Choroid plexus epithelial cell (primary cell): ENCODE measurements around the gene PGS1.

ENCODE experiments used
- DNase-seq: peaks from one replicate; pipeline ENCODE4 v3.0.0-alpha.2; 2010; ENCODE audit warnings: low read depth
- H3K4me3 ChIP-seq: 2 replicates; pipeline ENCODE4 v1.5.1; 2011; ENCODE audit warnings: low read depth, mild to moderate bottlenecking, control low read depth, low read length, moderate library complexity
- TF ChIP-seq, protein P1 (sequence below): conservative IDR thresholded peaks from 2 replicates; pipeline ENCODE4 v1.5.1; 2011; ENCODE audit warnings: low read depth, mild to moderate bottlenecking, control low read depth, inconsistent platforms, low read length, moderate library complexity

The PGS1 gene

DNA sequence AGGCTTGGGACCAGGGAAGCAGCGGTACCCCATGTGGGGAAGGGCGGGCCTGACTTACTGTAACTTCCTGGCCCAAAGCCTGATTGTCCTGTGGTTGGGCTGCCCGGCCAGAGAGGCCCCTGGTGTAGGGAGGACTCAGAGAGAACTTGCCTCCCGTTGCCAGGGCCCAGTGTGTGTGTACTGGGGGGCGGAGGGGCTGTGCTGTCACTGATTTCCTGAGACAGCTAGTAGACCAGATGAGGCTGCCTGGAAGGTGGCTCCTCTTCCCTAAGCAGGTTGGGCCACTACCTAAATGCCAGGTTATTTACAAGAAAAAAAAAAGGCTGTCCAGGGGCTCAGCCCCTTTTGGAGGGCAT, 35.3 kb upstream of the PGS1 start:
- TF ChIP-seq, protein P1, sequence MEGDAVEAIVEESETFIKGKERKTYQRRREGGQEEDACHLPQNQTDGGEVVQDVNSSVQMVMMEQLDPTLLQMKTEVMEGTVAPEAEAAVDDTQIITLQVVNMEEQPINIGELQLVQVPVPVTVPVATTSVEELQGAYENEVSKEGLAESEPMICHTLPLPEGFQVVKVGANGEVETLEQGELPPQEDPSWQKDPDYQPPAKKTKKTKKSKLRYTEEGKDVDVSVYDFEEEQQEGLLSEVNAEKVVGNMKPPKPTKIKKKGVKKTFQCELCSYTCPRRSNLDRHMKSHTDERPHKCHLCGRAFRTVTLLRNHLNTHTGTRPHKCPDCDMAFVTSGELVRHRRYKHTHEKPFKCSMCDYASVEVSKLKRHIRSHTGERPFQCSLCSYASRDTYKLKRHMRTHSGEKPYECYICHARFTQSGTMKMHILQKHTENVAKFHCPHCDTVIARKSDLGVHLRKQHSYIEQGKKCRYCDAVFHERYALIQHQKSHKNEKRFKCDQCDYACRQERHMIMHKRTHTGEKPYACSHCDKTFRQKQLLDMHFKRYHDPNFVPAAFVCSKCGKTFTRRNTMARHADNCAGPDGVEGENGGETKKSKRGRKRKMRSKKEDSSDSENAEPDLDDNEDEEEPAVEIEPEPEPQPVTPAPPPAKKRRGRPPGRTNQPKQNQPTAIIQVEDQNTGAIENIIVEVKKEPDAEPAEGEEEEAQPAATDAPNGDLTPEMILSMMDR = no peak
- peak overlapping the region; percentile 10 for H3K4me3 ChIP-seq
- peak; percentile 93 for DNase-seq

DNA sequence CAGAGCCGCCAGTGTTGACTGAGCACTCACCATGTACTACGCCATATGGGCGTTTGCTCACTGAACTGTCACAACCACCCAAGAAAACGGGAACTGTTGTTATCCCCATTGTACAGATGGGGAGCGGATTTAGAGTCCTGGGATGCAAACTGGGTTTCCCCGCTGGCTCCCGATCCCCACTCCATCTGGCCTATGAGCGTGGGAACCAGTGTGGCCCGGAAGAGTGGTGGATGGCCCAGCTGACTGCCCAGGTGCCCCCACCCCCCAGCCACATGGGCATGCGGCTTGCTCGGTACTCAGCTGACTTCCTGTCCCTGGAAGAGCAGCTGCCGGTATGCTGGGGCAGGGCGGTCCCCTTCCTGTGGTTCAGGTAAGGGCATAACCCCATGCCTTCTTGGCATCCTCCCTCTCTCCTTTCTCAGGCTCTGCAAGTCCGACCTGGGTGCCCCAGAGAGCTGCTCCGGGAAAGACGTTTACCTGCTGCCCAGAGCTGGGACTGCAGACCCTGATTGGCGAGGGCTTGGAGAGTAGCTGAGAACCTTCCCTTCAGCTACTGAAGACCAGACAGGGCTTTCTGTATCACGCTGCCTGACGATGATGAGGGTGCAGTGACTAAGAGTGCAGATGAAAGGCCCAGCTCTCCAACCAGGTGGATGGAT, 34.8 kb upstream of the PGS1 start:
- DNase-seq = no peak
- H3K4me3 ChIP-seq = no peak overlapping the region

DNA sequence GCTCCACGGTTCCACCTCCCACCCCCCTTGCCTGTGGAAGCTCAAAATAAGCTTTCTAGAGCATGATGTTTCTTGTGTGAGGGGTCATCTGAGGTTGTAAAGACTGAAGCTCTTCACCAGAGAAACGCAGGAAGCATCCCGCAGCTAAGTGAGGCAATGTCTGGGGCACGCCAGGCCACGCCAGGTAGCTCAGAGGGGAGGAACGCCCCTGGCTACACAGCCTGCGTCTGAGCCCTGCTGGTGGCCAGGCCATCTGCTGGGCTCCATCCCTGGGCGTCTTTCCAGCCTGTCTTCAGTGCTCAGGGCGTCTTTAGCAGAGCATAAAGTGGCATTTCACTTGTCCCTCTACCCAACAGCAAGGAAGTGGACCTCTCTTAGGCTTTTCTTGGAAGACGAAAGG, 33.8 kb upstream of the PGS1 start:
- peak; percentile 33 for DNase-seq
- TF ChIP-seq, protein P1 = no peak
- H3K4me3 ChIP-seq = no peak overlapping the region

More for the DNA sequence above, 34.8 kb upstream of the PGS1 start:
- TF ChIP-seq, protein P1 = no peak

DNA sequence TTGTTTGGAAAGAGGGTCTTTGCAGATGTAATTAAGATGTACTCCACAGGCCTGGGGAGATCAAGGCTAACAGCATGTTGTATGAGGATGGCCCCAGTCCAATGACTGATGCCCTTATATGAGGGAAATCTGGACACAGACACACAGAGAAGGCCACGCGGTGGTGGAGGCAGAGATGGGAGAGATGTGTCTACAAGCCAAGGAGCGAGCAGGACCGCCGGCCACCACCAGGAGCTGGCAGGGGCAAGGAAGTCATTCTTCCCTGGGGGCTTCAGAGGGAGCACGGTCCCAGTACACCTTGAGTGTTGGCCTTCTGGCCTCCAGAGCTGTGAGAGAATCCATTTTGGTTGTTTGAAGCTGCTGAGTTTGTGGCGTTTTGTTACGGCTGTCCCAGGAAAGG, 33.3 kb upstream of the PGS1 start:
- no peak overlapping the region for H3K4me3 ChIP-seq
- DNase-seq = no peak
- TF ChIP-seq, protein P1 = peak; percentile 8

DNA sequence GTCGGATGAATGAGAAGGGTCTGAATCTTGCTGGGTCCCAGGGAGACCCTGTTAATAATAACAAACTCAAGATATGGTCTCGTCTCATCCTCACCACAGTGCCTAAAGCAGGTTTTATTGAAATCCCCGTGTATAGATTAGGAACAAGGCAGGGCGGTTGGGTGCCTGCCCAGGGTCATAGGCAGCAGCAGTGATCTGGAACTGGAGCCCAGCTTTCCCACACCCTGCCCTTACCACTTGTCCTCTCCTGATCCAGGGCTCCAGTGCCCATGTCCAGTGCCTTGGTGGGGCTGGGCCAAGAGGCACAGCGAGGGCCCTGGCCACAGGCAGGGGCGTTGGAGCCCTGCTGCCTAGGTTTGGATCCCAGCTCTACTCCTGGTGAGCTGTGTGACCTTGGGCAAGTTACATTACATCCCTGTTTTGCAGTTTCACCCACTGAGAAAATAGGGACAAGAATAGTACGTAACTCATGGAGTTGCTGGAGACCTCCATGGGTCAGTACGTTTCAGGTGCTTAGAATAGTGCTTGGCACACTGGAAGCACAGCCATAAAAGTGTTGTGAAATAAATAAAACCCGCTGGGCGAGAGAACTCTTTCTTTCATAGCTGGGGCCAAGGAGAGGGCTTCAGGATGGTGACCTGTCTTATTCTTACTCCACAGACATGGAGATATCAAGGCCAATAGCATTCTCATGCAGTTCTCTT, 32.5 kb upstream of the PGS1 start:
- DNase-seq = no peak
- H3K4me3 ChIP-seq = no peak overlapping the region
- TF ChIP-seq, protein P1 = no peak

DNA sequence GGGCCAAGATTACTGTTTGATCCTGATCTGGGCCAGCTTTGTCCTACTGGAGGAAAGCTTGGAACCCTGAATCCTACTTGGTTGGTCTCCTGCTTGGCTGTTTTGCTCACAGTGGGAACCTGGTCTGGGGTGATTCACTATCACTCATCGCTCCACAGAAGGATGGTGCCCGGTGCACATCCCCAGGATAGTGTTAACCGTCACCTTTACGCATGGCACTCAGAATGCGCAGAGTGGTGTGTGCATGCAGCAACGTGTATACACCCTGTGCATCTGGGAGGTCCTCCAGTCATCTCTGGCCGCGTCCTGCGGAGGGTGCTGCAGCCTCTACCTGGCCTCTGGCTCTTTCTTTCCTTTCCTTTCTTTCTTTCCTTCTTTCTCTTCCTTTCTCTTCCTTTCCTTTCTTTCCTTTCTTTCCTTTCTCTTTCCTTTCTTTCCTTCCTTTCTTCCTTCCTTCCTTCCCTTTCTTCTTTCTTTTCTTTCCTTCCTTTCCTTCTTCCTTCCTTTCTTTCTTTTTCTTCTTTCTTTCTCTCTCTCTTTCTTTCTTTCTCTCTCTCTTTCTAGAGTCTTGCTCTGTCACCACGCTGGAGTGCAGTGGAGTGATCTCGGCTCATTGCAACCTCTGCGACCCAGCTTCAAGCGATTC, 31.7 kb upstream of the PGS1 start:
- TF ChIP-seq, protein P1 = peak; percentile 21
- no peak for DNase-seq
- no peak overlapping the region for H3K4me3 ChIP-seq
